ENCODE measurements around the gene SUPT6H.

The SUPT6H gene

GRCh38 chr17:28705728-28706334, 43.8 kb downstream of the SUPT6H start:
- CTCF ChIA-PET = interaction anchor here (0.6 kb wide), 1 partner anchor 22 kb away, joined by 3 read pairs; no protein-coding TSS in a partner anchor
- POLR2A ChIA-PET = interaction anchor here (1.1 to 15.7 kb wide), 3 partner anchors 10 to 44 kb away, joined by 3 to 309 read pairs (median 3); partner anchors contain the start of genes NEK8, RPL23A, SDF2 and SUPT6H
- no peak for DNase-seq (ENCODE audit: extremely low spot score)
- TF ChIP-seq TARDBP (IDR thresholded peaks at IDR 0.05) (no peak), BHLHE40 (IDR thresholded peaks at IDR 0.05; ENCODE audit: borderline replicate concordance) (no peak), SP1 (IDR thresholded peaks at IDR 0.05) (no peak), SUZ12 (IDR thresholded peaks at IDR 0.05) (no peak), HDGF (IDR thresholded peaks at IDR 0.05; ENCODE audit: borderline replicate concordance) (no peak), L3MBTL2 (conservative IDR thresholded peaks at IDR 0.05) (no peak), NFRKB (IDR thresholded peaks at IDR 0.05) (no peak), FOXM1 (IDR thresholded peaks at IDR 0.05; ENCODE audit: borderline replicate concordance) (no peak), FOXK2 (IDR thresholded peaks at IDR 0.05) (no peak), CTBP1 (IDR thresholded peaks at IDR 0.05; ENCODE audit: borderline replicate concordance) (no peak), LEF1 (IDR thresholded peaks at IDR 0.05; ENCODE audit: borderline replicate concordance) (no peak)

GRCh38 chr17:28706471-28707338, 44.7 kb downstream of the SUPT6H start:
- TF ChIP-seq L3MBTL2 (conservative IDR thresholded peaks at IDR 0.05) (no peak), FOXM1 (IDR thresholded peaks at IDR 0.05; ENCODE audit: borderline replicate concordance) (no peak), HDGF (IDR thresholded peaks at IDR 0.05; ENCODE audit: borderline replicate concordance) (no peak), SP1 (IDR thresholded peaks at IDR 0.05) (no peak), NFRKB (IDR thresholded peaks at IDR 0.05) (no peak)
- no peak for DNase-seq (ENCODE audit: extremely low spot score)
- POLR2A ChIA-PET = interaction anchor here (1.1 to 15.7 kb wide), 3 partner anchors 9 to 45 kb away, joined by 3 to 309 read pairs (median 3); partner anchors contain the start of genes NEK8, RPL23A, SDF2 and SUPT6H
- CTCF ChIA-PET = interaction anchor here (1.1 kb wide), 1 partner anchor 18 kb away, joined by 3 read pairs; no protein-coding TSS in a partner anchor

GRCh38 chr17:28707339-28707720, 45.3 kb downstream of the SUPT6H start:
- no peak for DNase-seq (ENCODE audit: extremely low spot score)
- TF ChIP-seq FOXK2 (IDR thresholded peaks at IDR 0.05) (no peak), CTBP1 (IDR thresholded peaks at IDR 0.05; ENCODE audit: borderline replicate concordance) (no peak), SP1 (IDR thresholded peaks at IDR 0.05) (no peak), HDGF (IDR thresholded peaks at IDR 0.05; ENCODE audit: borderline replicate concordance) (no peak), ZNF384 (IDR thresholded peaks at IDR 0.05) (no peak), ELF4 (IDR thresholded peaks at IDR 0.05) (no peak), TARDBP (IDR thresholded peaks at IDR 0.05) (no peak), ARNT (IDR thresholded peaks at IDR 0.05) (no peak), FOXA1 (IDR thresholded peaks at IDR 0.05) (no peak), LEF1 (IDR thresholded peaks at IDR 0.05; ENCODE audit: borderline replicate concordance) (no peak), BHLHE40 (IDR thresholded peaks at IDR 0.05; ENCODE audit: borderline replicate concordance) (no peak), L3MBTL2 (conservative IDR thresholded peaks at IDR 0.05) (no peak), SUZ12 (IDR thresholded peaks at IDR 0.05) (no peak), NFRKB (IDR thresholded peaks at IDR 0.05) (no peak), FOXM1 (IDR thresholded peaks at IDR 0.05; ENCODE audit: borderline replicate concordance) (no peak)
- TF ChIP-seq, protein P1, sequence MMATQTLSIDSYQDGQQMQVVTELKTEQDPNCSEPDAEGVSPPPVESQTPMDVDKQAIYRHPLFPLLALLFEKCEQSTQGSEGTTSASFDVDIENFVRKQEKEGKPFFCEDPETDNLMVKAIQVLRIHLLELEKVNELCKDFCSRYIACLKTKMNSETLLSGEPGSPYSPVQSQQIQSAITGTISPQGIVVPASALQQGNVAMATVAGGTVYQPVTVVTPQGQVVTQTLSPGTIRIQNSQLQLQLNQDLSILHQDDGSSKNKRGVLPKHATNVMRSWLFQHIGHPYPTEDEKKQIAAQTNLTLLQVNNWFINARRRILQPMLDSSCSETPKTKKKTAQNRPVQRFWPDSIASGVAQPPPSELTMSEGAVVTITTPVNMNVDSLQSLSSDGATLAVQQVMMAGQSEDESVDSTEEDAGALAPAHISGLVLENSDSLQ (IDR thresholded peaks at IDR 0.05) = no peak
- ChIA-PET POLR2A (interaction anchor here (15.7 kb wide), 1 partner anchor 17 kb away, joined by 309 read pairs; the partner anchor contains the start of genes NEK8, RPL23A and TLCD1), CTCF (interaction anchor here (1.1 kb wide), 1 partner anchor 18 kb away, joined by 3 read pairs; no protein-coding TSS in a partner anchor)

GRCh38 chr17:28710861-28711722, 49.1 kb downstream of the SUPT6H start:
- DNase-seq (ENCODE audit: extremely low spot score) = peak; percentile 85
- ChIA-PET CTCF (interaction anchor here (0.7 to 2.8 kb wide), 6 partner anchors 8 to 122 kb away, joined by 3 to 14 read pairs (median 4); partner anchors contain the start of genes RPL23A and TLCD1), POLR2A (interaction anchor here (0.7 to 15.7 kb wide), 18 partner anchors 9 to 241 kb away, joined by 3 to 309 read pairs (median 4); partner anchors contain the start of genes BLTP2, FAM222B, NEK8 and PHF12)
- peak; percentile 94 for TF ChIP-seq L3MBTL2 (conservative IDR thresholded peaks at IDR 0.05)
- TF ChIP-seq ZNF384 (IDR thresholded peaks at IDR 0.05) = no peak
- TF ChIP-seq ELF4 (IDR thresholded peaks at IDR 0.05) = 0 out of 2 replicates have a peak, but pooled peaks have one; percentile 34
- no peak for TF ChIP-seq FOXA1 (IDR thresholded peaks at IDR 0.05)
- no peak; the same call in 1 of the 2 replicates for TF ChIP-seq SP1 (IDR thresholded peaks at IDR 0.05)
- no peak for TF ChIP-seq ARNT (IDR thresholded peaks at IDR 0.05)

DNA sequence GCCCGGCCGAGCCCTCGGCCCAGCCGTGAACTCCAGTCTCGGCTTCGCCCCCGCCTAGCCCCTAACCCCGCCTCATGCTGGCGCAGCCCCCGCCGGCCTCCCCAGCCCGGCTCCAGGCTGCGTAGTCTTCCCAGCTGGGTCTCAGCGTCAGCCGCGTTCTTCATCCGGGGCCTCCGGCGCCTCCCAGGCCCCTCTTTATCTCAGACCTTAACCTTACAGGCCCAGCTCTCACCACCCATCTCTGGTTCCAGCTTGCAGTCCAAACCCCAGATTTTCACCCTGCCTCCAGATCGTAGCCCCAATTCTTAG, 49.7 kb downstream of the SUPT6H start, which contains the start of gene PROCA1:
PROCA1 (minus strand) TSS at position 166 of the 309 bp plus-strand sequence. CDS start 228 bp downstream, outside the sequence.
- TF ChIP-seq, protein P1 (IDR thresholded peaks at IDR 0.05) = no peak
- TF ChIP-seq LEF1 (IDR thresholded peaks at IDR 0.05; ENCODE audit: borderline replicate concordance) (no peak), SP1 (IDR thresholded peaks at IDR 0.05) (no peak), FOXM1 (IDR thresholded peaks at IDR 0.05; ENCODE audit: borderline replicate concordance) (no peak), ELF4 (IDR thresholded peaks at IDR 0.05) (no peak), ZNF384 (IDR thresholded peaks at IDR 0.05) (no peak), ARNT (IDR thresholded peaks at IDR 0.05) (no peak), TARDBP (IDR thresholded peaks at IDR 0.05) (no peak), HDGF (IDR thresholded peaks at IDR 0.05; ENCODE audit: borderline replicate concordance) (no peak), BHLHE40 (IDR thresholded peaks at IDR 0.05; ENCODE audit: borderline replicate concordance) (no peak), FOXK2 (IDR thresholded peaks at IDR 0.05) (no peak), SUZ12 (IDR thresholded peaks at IDR 0.05) (no peak)
- peak; percentile 18 for DNase-seq (ENCODE audit: extremely low spot score)
- POLR2A ChIA-PET = interaction anchor here (0.7 to 15.7 kb wide), 16 partner anchors 10 to 240 kb away, joined by 3 to 309 read pairs (median 4); partner anchors contain the start of genes BLTP2, NEK8, PHF12 and RPL23A
- CTCF ChIA-PET = interaction anchor here (1.3 to 2.8 kb wide), 3 partner anchors 10 to 67 kb away, joined by 3 to 14 read pairs (median 10); partner anchors contain the start of genes BLTP2 and TLCD1
